B cell (primary cell): ENCODE data around the gene CNR1.

Experiments
- EZH2 ChIP-seq: IDR thresholded peaks from 2 replicates; pipeline ENCODE4 v1.6.1; 2012; ENCODE audit warnings: borderline replicate concordance, low read depth, mild to moderate bottlenecking, moderate library complexity, low read length; ENCODE audit not compliant: insufficient read depth, poor library complexity, severe bottlenecking
- TF ChIP-seq, protein P1 (sequence below): fragments of 200-600 bp; IDR thresholded peaks from one replicate; pipeline ENCODE4 v1.8.0; 2022; ENCODE audit warnings: antibody characterized with exemption, mild to moderate bottlenecking

DNA sequence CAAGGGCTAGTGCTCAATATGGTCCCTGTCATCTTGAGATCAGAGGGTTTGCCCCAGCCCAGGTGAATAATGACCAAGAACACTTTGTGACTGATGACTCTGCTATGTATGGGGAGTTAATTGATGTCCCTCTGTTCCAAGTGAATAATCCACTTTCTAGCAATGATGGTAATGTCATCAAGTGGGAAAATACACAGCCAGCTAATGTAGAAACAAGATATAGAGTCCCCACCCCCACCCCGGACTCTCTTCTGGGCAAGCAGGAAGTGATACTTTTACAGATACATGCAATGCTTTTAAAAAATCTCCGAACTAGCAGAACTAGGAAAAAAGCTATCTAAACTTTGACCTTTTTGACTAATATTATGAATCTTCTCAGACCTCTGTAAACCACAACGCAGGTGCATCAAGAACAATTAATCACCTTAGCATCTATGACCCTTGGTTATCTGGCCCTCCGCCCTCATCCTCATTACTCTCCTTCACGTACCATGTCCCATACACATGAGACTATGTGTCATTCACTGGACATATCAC is 30.5 kb downstream of the CNR1 start:
- TF ChIP-seq, protein P1, sequence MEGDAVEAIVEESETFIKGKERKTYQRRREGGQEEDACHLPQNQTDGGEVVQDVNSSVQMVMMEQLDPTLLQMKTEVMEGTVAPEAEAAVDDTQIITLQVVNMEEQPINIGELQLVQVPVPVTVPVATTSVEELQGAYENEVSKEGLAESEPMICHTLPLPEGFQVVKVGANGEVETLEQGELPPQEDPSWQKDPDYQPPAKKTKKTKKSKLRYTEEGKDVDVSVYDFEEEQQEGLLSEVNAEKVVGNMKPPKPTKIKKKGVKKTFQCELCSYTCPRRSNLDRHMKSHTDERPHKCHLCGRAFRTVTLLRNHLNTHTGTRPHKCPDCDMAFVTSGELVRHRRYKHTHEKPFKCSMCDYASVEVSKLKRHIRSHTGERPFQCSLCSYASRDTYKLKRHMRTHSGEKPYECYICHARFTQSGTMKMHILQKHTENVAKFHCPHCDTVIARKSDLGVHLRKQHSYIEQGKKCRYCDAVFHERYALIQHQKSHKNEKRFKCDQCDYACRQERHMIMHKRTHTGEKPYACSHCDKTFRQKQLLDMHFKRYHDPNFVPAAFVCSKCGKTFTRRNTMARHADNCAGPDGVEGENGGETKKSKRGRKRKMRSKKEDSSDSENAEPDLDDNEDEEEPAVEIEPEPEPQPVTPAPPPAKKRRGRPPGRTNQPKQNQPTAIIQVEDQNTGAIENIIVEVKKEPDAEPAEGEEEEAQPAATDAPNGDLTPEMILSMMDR, result no peak
- no peak for TF ChIP-seq EZH2
